Activated CD4-positive, alpha-beta memory T cell treated with anti-CD3 and anti-CD28 coated beads for 36 hours (primary cell): Measurements from ENCODE around the gene STK39. TPM values are rescaled to one million over a fixed set of nuclear protein-coding genes. Genes with fewer than 3 reads are reported as not detected.

Experiments used
- CTCF ChIA-PET: fragments of 350-600 bp; sonication (Branson Sonifier 250); formaldehyde crosslinking; loops from one replicate; lab custom pipeline; 2021; ENCODE audit warnings: antibody characterized with exemption, inconsistent platforms; lab: Charles Lee
- POLR2A ChIA-PET: fragments of 350-600 bp; sonication (Branson Sonifier 250); formaldehyde crosslinking; loops from one replicate; lab custom pipeline; 2021; ENCODE audit warnings: antibody characterized with exemption; lab: Charles Lee
- DNase-seq: peaks from one replicate; pipeline ENCODE4 v3.0.0-alpha.2; 2020
- H3K27ac Mint-ChIP-seq: one replicate; pipeline ENCODE4 v1.8.0; 2021; ENCODE audit warnings: mixed read lengths
- H3K27me3 Mint-ChIP-seq: one replicate; pipeline ENCODE4 v1.8.0; 2021; ENCODE audit warnings: mixed read lengths
- H3K36me3 Mint-ChIP-seq: one replicate; pipeline ENCODE4 v1.8.0; 2021; ENCODE audit warnings: mixed read lengths
- H3K4me1 Mint-ChIP-seq: one replicate; pipeline ENCODE4 v1.8.0; 2021; ENCODE audit warnings: low read depth, mixed read lengths
- H3K4me3 Mint-ChIP-seq: one replicate; pipeline ENCODE4 v1.8.0; 2021; ENCODE audit warnings: mild to moderate bottlenecking, mixed read lengths
- H3K9me3 Mint-ChIP-seq: one replicate; pipeline ENCODE4 v1.8.0; 2021; ENCODE audit warnings: mixed read lengths
- intact Hi-C: fragments of 100-400 bp; cut with micrococcal nuclease; formaldehyde crosslinking; loops from one replicate; pipeline ENCODE4 v1.15.1; 2023
- total RNA-seq, 2 experiments: library from RNA; stranded (reverse); gene quantifications; one replicate each; pipeline ENCODE4 v1.2.3, GENCODE V29; 2021

Gene STK39
- total RNA-seq, 2 experiments from 2014 or later: 53.8 to 55.4 TPM

GRCh38 chr2:167937403-167937802 lies 310.0 kb downstream of the STK39 start:
- POLR2A ChIA-PET: no interaction called here
- Mint-ChIP-seq H3K4me1 (no peaks in the 10 kb centered on the region), H3K27me3 (peaks cover 11% of the 10 kb centered on the region), H3K36me3 (no peaks in the 10 kb centered on the region), H3K9me3 (no peaks in the 10 kb centered on the region), H3K4me3 (no peak overlapping the region), H3K27ac (no peak overlapping the region)
- DNase-seq: no peak
- CTCF ChIA-PET: interaction anchor here (2.8 kb wide), 1 partner anchor 182 kb away, joined by 9 read pairs; no protein-coding TSS in a partner anchor
- intact Hi-C loops: no loop called here

DNA sequence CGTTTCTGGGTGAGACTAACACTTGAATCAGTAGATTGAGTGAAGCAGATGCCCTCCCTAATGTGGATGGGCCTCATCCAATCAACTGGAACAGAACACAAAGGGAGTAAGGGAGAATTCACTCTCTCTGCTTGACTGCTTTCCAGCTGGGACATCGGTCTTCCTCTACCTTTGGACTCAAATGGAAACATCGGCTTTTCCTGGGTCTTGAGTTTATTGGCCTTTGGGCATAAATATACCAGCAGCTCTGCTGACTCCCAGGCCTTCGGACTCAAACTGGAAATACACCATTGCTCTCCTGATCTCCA lies 311.6 kb downstream of the STK39 start:
- Mint-ChIP-seq H3K27ac (no peak overlapping the region), H3K4me1 (no peaks in the 10 kb centered on the region), H3K27me3 (peaks cover 8% of the 10 kb centered on the region), H3K9me3 (no peaks in the 10 kb centered on the region), H3K36me3 (no peaks in the 10 kb centered on the region), H3K4me3 (no peak overlapping the region)
- ChIA-PET POLR2A (no interaction called here), CTCF (interaction anchor here (2.8 kb wide), 1 partner anchor 183 kb away, joined by 9 read pairs; no protein-coding TSS in a partner anchor)
- DNase-seq: no peak
- intact Hi-C loops: no loop called here

- no peak overlapping the region for H3K4me3 Mint-ChIP-seq
- no peaks in the 10 kb centered on the region for H3K9me3 Mint-ChIP-seq
- intact Hi-C loops: no loop called here
- H3K27ac Mint-ChIP-seq: no peak overlapping the region
- ChIA-PET CTCF (interaction anchor here (1.2 kb wide), 1 partner anchor 186 kb away, joined by 3 read pairs; no protein-coding TSS in a partner anchor), POLR2A (no interaction called here)
- no peaks in the 10 kb centered on the region for H3K36me3 Mint-ChIP-seq
- no peaks in the 10 kb centered on the region for H3K4me1 Mint-ChIP-seq
- no peak for DNase-seq
- H3K27me3 Mint-ChIP-seq: peaks cover 4% of the 10 kb centered on the region
Measured at GRCh38 chr2:167933097-167933814, 314.1 kb downstream of the STK39 start.

GRCh38 chr2:167932123-167932693 lies 315.2 kb downstream of the STK39 start:
- H3K27me3 Mint-ChIP-seq: peaks cover 4% of the 10 kb centered on the region
- ChIA-PET POLR2A (no interaction called here), CTCF (no interaction called here)
- intact Hi-C loops: no loop called here
- H3K4me3 Mint-ChIP-seq: no peak overlapping the region
- DNase-seq: no peak
- no peaks in the 10 kb centered on the region for H3K4me1 Mint-ChIP-seq
- no peaks in the 10 kb centered on the region for H3K9me3 Mint-ChIP-seq
- no peak overlapping the region for H3K27ac Mint-ChIP-seq
- H3K36me3 Mint-ChIP-seq: no peaks in the 10 kb centered on the region

DNA sequence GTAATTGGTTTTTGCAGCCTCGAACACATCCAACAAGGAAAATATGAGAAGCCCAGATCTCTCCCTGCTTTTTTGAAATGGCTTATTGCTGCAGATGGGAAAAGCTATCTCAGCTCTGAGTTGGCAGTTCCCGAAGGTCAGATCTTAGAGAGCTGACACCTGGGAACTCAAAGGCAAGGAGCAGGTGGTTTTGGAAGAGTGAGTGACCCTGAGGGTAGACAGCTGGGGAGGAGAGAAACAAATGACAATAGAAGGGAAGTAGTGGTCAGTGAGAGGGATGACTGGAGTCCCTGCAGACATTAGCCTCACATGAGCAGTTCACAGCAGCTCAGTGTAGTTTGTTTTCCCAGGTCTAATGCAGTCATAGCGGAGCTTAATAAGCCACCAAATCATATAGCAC lies 317.9 kb downstream of the STK39 start:
- no peak for DNase-seq
- Mint-ChIP-seq H3K27me3 (peaks cover 4% of the 10 kb centered on the region), H3K9me3 (no peaks in the 10 kb centered on the region), H3K27ac (no peak overlapping the region), H3K4me1 (no peaks in the 10 kb centered on the region), H3K4me3 (no peak overlapping the region), H3K36me3 (no peaks in the 10 kb centered on the region)
- POLR2A ChIA-PET: no interaction called here
- intact Hi-C loops: no loop called here
- CTCF ChIA-PET: interaction anchor here (1.3 kb wide), 1 partner anchor 189 kb away, joined by 4 read pairs; no protein-coding TSS in a partner anchor

GRCh38 chr2:167928434-167928833 lies 319.0 kb downstream of the STK39 start:
- peaks cover 4% of the 10 kb centered on the region for H3K27me3 Mint-ChIP-seq
- H3K4me3 Mint-ChIP-seq: no peak overlapping the region
- DNase-seq: no peak
- intact Hi-C loops: no loop called here
- ChIA-PET POLR2A (no interaction called here), CTCF (no interaction called here)
- H3K9me3 Mint-ChIP-seq: no peaks in the 10 kb centered on the region
- no peak overlapping the region for H3K27ac Mint-ChIP-seq
- H3K4me1 Mint-ChIP-seq: no peaks in the 10 kb centered on the region
- H3K36me3 Mint-ChIP-seq: no peaks in the 10 kb centered on the region

- DNase-seq: no peak
- H3K27ac Mint-ChIP-seq: no peak overlapping the region
- ChIA-PET CTCF (no interaction called here), POLR2A (no interaction called here)
- H3K36me3 Mint-ChIP-seq: no peaks in the 10 kb centered on the region
- no peaks in the 10 kb centered on the region for H3K9me3 Mint-ChIP-seq
- H3K4me1 Mint-ChIP-seq: no peaks in the 10 kb centered on the region
- peaks cover 1% of the 10 kb centered on the region for H3K27me3 Mint-ChIP-seq
- no peak overlapping the region for H3K4me3 Mint-ChIP-seq
- intact Hi-C loops: no loop called here
Measured at GRCh38 chr2:167925758-167926157, 321.6 kb downstream of the STK39 start.

- Mint-ChIP-seq H3K36me3 (no peaks in the 10 kb centered on the region), H3K27me3 (peaks cover 1% of the 10 kb centered on the region)
Measured at GRCh38 chr2:167924556-167924955, 322.8 kb downstream of the STK39 start.

GRCh38 chr2:167916756-167917155 lies 330.6 kb downstream of the STK39 start:
- no peak for DNase-seq
- intact Hi-C loops: no loop called here
- ChIA-PET POLR2A (no interaction called here), CTCF (interaction anchor here (1.4 kb wide), 1 partner anchor 202 kb away, joined by 3 read pairs; no protein-coding TSS in a partner anchor)
- Mint-ChIP-seq H3K9me3 (no peaks in the 10 kb centered on the region), H3K36me3 (no peaks in the 10 kb centered on the region), H3K4me3 (no peak overlapping the region), H3K27me3 (peaks cover 1% of the 10 kb centered on the region), H3K4me1 (no peaks in the 10 kb centered on the region), H3K27ac (no peak overlapping the region)

More at GRCh38 chr2:167924556-167924955, 322.8 kb downstream of the STK39 start:
- no peak overlapping the region for H3K27ac Mint-ChIP-seq
- no peaks in the 10 kb centered on the region for H3K4me1 Mint-ChIP-seq
- H3K9me3 Mint-ChIP-seq: no peaks in the 10 kb centered on the region
- H3K4me3 Mint-ChIP-seq: no peak overlapping the region
- ChIA-PET CTCF (no interaction called here), POLR2A (no interaction called here)
- intact Hi-C loops: no loop called here
- no peak for DNase-seq

GRCh38 chr2:167914969-167915368 lies 332.4 kb downstream of the STK39 start:
- POLR2A ChIA-PET: no interaction called here
- Mint-ChIP-seq H3K9me3 (no peaks in the 10 kb centered on the region), H3K27ac (no peak overlapping the region), H3K4me1 (no peaks in the 10 kb centered on the region), H3K27me3 (peaks cover 7% of the 10 kb centered on the region), H3K36me3 (no peaks in the 10 kb centered on the region), H3K4me3 (no peak overlapping the region)
- intact Hi-C loops: no loop called here
- no peak for DNase-seq
- CTCF ChIA-PET: no interaction called here

DNA sequence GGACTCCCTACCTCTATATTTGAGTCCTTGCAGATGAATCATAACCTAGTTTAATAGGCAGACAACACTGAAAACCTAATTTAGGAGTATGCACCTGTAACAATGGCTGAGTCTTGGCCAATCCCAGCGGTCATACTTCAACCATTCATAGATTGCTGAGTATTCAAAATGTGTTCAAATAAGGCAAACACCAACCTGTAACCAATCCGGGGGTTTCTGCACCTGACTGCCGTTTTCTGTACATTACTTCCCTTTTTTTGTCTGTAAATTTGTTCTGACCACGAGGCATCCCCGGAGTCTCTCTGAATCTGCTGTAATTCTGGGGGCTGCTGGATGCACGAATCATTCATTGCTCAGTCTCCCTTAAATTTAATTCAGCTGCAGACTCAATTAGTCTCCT lies 338.6 kb downstream of the STK39 start:
- ChIA-PET CTCF (no interaction called here), POLR2A (no interaction called here)
- Mint-ChIP-seq H3K9me3 (no peaks in the 10 kb centered on the region), H3K27me3 (peaks cover 9% of the 10 kb centered on the region), H3K36me3 (no peaks in the 10 kb centered on the region), H3K4me3 (no peak overlapping the region), H3K4me1 (no peaks in the 10 kb centered on the region), H3K27ac (no peak overlapping the region)
- DNase-seq: no peak
- intact Hi-C loops: no loop called here

- no peak overlapping the region for H3K27ac Mint-ChIP-seq
- H3K4me1 Mint-ChIP-seq: no peaks in the 10 kb centered on the region
- no peak for DNase-seq
- no peaks in the 10 kb centered on the region for H3K9me3 Mint-ChIP-seq
- ChIA-PET POLR2A (no interaction called here), CTCF (no interaction called here)
- no peak overlapping the region for H3K4me3 Mint-ChIP-seq
- no peaks in the 10 kb centered on the region for H3K36me3 Mint-ChIP-seq
- H3K27me3 Mint-ChIP-seq: peaks cover 4% of the 10 kb centered on the region
- intact Hi-C loops: no loop called here
Measured at GRCh38 chr2:167905668-167906067, 341.7 kb downstream of the STK39 start.
